Suppressor macrophage treated with lipopolysaccharide for 4 hours (primary cell): ENCODE measurements around the gene PRRC2C.
"Not testable (repeated sequence)": the region's sequence is repeated elsewhere in the genome, so short reads cannot be mapped to it uniquely, and the experiment has no call there.

Experiments used
- DNase-seq: peaks from one replicate; pipeline ENCODE4 v3.0.0-alpha.2; 2020

PRRC2C gene

GRCh38 chr1:171588230-171588629, 102.9 kb downstream of the PRRC2C start:
- no peak for DNase-seq

DNA sequence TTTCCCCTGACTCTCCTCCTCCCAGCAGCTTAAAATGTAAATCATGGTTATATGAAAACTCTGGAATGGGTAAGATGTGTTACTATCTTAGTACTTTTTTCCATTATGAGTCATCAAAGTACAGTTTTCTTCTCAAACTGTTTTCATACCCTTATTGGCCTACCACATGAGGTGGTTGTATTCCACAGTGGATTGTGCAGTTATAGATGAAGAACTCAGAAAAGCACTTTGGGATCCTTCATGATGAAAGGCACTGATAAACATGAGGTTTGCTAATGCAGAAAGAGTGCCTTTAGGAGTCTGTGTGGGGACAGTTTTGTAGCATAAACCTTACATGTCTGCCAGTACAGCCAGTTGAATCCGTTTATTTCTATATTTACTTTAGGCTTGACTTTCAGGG, 104.7 kb downstream of the PRRC2C start:
- DNase-seq: no peak

DNA sequence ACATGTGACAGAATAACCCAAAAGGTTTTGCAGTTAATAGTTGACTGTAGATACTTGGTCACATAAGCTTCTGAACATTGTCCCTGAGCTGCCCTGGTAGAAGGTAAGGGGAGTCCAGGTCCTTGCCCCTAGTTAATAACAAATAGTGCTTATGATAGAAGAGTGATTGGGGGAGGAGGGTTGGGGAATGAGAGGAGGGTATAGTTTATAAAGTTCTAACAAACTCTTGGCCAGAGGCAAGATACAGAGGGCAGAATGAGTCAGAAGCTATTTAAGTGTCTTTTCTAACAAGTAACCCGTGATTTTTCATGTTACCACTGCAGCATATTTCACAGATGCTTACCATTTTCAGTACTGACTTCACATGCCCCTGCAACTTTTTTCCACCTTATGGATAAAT, 110.0 kb downstream of the PRRC2C start:
- no peak for DNase-seq

GRCh38 chr1:171596119-171596518, 110.8 kb downstream of the PRRC2C start:
- no peak for DNase-seq

DNA sequence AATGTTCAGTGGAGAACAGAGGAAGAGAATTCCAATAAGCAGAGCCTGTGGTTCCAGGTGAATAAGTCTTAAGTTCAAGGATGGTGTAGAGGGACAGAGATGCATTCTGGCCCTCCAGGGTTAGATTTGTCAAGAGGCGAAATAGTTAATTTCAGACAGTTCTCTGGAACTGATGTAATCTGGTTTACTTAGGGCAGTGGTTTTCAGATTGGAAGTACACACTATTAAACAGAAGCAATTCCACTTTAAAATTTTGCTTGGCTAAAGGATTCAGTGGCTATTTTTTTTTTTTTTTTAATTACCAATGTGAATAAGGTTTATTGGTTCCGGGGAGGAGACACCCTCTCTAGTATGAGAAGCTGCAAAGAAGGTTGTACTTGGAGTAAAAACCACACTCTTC, 111.4 kb downstream of the PRRC2C start:
- DNase-seq: no peak

GRCh38 chr1:171597203-171597602, 111.9 kb downstream of the PRRC2C start:
- no peak for DNase-seq

- DNase-seq: not testable (repeated sequence)
Observed at GRCh38 chr1:171600310-171600709, 115.0 kb downstream of the PRRC2C start.

GRCh38 chr1:171600862-171601261, 115.5 kb downstream of the PRRC2C start:
- DNase-seq: no peak

DNA sequence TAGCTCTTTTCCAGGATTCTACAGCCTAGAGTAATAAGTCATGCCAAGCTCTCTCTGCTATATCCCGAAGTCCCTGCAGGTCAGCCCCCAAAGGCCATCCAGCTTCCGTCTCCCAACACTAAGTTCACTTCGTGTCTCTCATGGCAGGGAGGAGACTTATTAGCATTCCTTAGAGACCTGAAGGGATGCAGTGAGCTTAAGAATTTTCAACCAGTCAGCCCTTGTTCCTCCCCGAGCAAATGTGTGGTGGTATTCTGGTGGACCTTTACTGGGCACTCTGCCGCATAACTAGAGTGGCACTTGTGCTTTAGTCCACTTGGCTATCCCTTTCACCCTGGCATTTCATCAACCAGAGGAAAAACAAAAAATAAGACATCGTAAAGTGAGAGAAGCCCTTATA, 117.7 kb downstream of the PRRC2C start:
- not testable (repeated sequence) for DNase-seq

GRCh38 chr1:171606402-171606941, 121.1 kb downstream of the PRRC2C start:
- no peak for DNase-seq

DNA sequence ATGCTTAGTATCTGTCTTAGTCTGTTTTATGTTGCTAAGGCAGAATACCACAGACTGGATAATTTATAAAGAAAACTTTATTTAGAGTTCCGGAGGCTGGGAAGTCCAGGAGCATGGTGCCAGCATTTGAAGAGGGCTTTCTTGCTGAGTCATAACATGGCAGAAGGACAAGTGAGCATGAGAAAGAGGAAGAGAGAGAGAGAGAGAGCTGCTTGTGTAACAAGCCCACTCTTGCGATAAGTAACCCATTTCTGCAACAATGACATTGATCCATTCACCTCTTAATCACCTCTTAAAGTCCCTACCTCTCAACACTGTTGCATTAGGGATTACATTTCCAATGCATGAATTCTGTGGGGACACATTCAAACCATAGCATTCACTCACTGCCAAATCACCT, 125.1 kb downstream of the PRRC2C start:
- DNase-seq: peak; percentile 38

- DNase-seq: no peak
Observed at GRCh38 chr1:171611306-171611705, 126.0 kb downstream of the PRRC2C start.

- DNase-seq: no peak
Observed at GRCh38 chr1:171613282-171613681, 128.0 kb downstream of the PRRC2C start.

- DNase-seq: not testable (repeated sequence)
Observed at GRCh38 chr1:171615122-171615906, 130.0 kb downstream of the PRRC2C start.

GRCh38 chr1:171616586-171616985, 131.3 kb downstream of the PRRC2C start:
- no peak for DNase-seq

DNA sequence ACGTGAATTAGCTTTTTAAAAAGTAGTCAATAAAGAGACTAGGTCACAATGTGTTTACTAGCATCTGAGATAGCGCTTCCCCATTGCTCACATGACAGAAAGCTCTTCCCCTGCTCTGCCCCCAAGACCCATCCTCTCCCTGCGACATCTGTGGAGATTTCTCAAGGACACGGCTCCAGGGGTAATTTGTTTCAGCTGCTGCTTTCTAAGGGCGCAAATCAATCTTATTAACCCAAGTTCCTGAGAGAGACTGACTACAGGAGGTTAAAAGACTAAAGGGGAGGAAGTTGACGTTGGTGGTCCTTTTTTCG, 136.8 kb downstream of the PRRC2C start, which contains the start of gene MYOCOS:
MYOCOS (plus strand) TSS at position 92 of the 311 bp plus-strand sequence. CDS start 1,641 bp downstream, outside the sequence.
- DNase-seq: no peak

- no peak for DNase-seq
Observed at GRCh38 chr1:171623651-171624331, 138.5 kb downstream of the PRRC2C start.

DNA sequence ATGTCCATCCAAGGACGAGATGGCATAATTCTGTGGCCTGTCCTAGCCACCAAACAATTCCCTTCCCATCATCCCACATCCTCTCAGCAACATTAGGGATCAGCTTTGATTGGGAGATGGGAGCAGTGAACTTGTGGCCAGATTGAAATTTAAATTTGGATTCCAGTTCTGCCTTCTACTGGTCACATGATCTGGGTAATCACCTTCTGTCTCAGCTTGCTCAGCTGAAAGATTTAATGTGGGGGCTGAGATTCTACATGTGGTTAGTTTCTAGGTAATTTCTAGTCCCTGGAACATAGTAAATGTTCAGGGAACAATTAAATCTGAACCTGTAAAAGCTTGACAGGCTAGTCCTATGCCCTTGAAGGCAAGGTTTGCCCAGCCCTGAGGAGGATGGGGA, 139.9 kb downstream of the PRRC2C start:
- no peak for DNase-seq

- no peak for DNase-seq
Observed at GRCh38 chr1:171627020-171627419, 141.7 kb downstream of the PRRC2C start.

DNA sequence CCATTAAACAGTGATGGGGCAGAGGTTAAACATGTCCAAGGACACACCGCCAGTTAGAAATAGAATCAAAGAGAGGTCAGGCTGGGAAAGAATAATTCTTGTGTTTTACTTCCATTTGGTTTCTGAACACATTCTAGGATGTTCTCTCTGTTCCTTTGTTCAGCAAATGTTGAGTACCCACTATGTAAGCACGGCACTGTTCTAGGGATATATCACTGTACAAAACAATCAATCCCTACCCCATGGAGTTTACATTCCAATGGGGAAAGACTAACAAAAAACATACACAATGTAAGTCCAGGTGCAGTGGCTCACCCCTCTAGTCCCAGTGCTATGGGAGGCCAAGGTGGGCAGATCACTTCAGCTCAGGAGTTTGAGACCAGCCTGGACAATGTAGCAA, 142.9 kb downstream of the PRRC2C start:
- DNase-seq: no peak

DNA sequence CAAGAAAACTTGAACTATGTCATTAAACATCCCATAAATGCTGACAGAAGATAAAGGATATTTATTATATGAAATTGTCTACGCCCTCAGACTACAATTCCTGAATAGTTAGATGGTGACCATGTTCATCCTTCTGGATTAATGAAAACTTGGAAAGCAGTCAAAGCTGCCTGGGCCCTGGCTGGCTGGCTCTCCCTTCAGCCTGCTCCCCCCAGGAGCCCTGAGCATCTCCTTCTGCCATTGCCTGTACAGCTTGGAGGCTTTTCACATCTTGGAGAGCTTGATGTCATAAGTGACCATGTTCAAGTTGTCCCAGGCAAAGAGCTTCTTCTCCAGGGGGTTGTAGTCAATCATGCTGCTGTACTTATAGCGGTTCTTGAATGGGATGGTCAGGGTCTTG, 150.3 kb downstream of the PRRC2C start:
- DNase-seq: no peak

- DNase-seq: no peak
Observed at GRCh38 chr1:171636141-171636540, 150.8 kb downstream of the PRRC2C start.

DNA sequence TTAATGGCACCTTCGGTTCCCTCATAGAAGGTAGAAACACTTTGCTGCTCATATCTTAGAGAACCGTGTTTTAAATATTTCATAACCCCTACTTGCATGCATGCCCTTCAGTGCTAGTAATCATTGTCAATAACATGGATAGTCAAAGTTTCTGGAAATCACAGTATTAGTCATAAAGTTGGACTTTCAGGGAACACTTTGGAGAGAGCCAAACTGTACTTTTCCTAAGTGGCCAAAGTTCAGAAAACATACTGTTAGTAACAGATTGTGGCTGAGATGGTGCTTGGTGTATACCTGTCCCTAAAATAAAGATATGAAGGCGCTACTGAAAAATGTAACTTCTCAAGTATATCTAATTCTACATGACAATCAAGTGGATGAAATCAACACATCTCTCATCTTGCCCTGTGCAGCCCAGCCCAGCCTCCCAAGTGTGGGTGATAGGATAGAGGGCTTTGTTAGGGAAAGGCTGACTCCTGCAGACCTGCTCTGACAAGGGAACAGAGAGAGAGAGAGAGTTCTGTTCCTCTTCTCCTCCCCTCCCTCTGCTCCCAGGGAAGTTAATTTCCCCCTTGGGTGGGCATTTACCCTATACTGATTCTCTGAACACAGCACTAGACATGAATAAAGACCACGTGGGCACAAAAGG, 152.7 kb downstream of the PRRC2C start:
- DNase-seq: no peak

- no peak for DNase-seq
Observed at GRCh38 chr1:171640225-171640624, 154.9 kb downstream of the PRRC2C start.
